SK-MEL-5 (cell line): ENCODE data around the gene MED31. TPM values are rescaled to one million over a fixed set of nuclear protein-coding genes. Genes with fewer than 3 reads are reported as not detected.
"Not testable (repeated sequence)": the region's sequence is repeated elsewhere in the genome, so short reads cannot be mapped to it uniquely, and the experiment has no call there.

ENCODE experiments used
- DNase-seq: peaks from one replicate; pipeline ENCODE4 v3.0.0-alpha.2; 2016; ENCODE audit warnings: low read depth, low spot score
- in situ Hi-C: cut with HindIII; loops from 2 replicates; pipeline ENCODE4 v1.10.0; 2016; ENCODE audit warnings: low sequenced_read_pairs, high pct_unique_total_duplicates, low pct_unique_long_range_greater_than_20kb
- polyA plus RNA-seq, 2 experiments: library from polyadenylated mRNA; depleted of rRNA; stranded (reverse); fragments of >200 nt; gene quantifications; 2 replicates each; pipeline ENCODE4 v1.2.3, GENCODE V29; 2015
- total RNA-seq: library from RNA; depleted of rRNA; stranded (reverse); fragments of >200 nt; shearing (Covaris generic); gene quantifications from 2 replicates; pipeline ENCODE4 v1.2.3, GENCODE V29; 2014; rRNA removed

MED31 gene
- total RNA-seq, result 29.2 and 36.0 TPM in 2 replicates
- 6.2 and 6.6 TPM in 2 replicates for polyA plus RNA-seq (2015; cell fraction: cytosol; rRNA removed)
- 22.8 and 26.6 TPM in 2 replicates for polyA plus RNA-seq (2015; cell fraction: nucleus; rRNA removed)

- peak; percentile 94 for DNase-seq
- in situ Hi-C loops, result no loop called here
Observed at GRCh38 chr17:6651354-6651918, at the start of gene MED31, which contains the start of gene C17orf100. TSS of gene MED31 (minus strand) at chr17:6651605. CDS start at chr17:6651528, 77 bp downstream. TSS of gene C17orf100 (plus strand) at chr17:6651762. CDS start at chr17:6651914, 152 bp downstream.

GRCh38 chr17:6700948-6701307 lies 49.5 kb upstream of the MED31 start:
- DNase-seq, result no peak
- in situ Hi-C loops, result no loop called here

GRCh38 chr17:6699997-6700947 lies 48.9 kb upstream of the MED31 start:
- in situ Hi-C loops, result no loop called here
- DNase-seq, result no peak

GRCh38 chr17:6698004-6698403 lies 46.6 kb upstream of the MED31 start:
- in situ Hi-C loops, result no loop called here
- DNase-seq, result no peak

GRCh38 chr17:6696906-6697305 lies 45.5 kb upstream of the MED31 start:
- in situ Hi-C loops, result no loop called here
- DNase-seq, result no peak

GRCh38 chr17:6695565-6695964 lies 44.2 kb upstream of the MED31 start:
- in situ Hi-C loops, result no loop called here
- no peak for DNase-seq

- in situ Hi-C loops, result no loop called here
Observed at GRCh38 chr17:6695051-6695450, 43.6 kb upstream of the MED31 start.

GRCh38 chr17:6691958-6692357 lies 40.6 kb upstream of the MED31 start:
- DNase-seq, in situ Hi-C loops: not testable (repeated sequence)

More at GRCh38 chr17:6695051-6695450, 43.6 kb upstream of the MED31 start:
- DNase-seq, result no peak

- in situ Hi-C loops, result no loop called here
- DNase-seq, result no peak
Observed at GRCh38 chr17:6691546-6691945, 40.1 kb upstream of the MED31 start.

- in situ Hi-C loops, result no loop called here
- no peak for DNase-seq
Observed at GRCh38 chr17:6690641-6691040, 39.2 kb upstream of the MED31 start.

- DNase-seq, result no peak
- in situ Hi-C loops, result no loop called here
Observed at GRCh38 chr17:6688944-6689343, 37.5 kb upstream of the MED31 start.

- no peak for DNase-seq
- in situ Hi-C loops, result no loop called here
Observed at GRCh38 chr17:6686026-6686425, 34.6 kb upstream of the MED31 start.

- in situ Hi-C loops, result no loop called here
- no peak for DNase-seq
Observed at GRCh38 chr17:6684881-6685767, 33.7 kb upstream of the MED31 start.

GRCh38 chr17:6684460-6684783 lies 33.0 kb upstream of the MED31 start:
- no peak for DNase-seq
- in situ Hi-C loops, result no loop called here

GRCh38 chr17:6683730-6684459 lies 32.5 kb upstream of the MED31 start:
- in situ Hi-C loops, result no loop called here
- DNase-seq, result no peak

GRCh38 chr17:6683081-6683684 lies 31.8 kb upstream of the MED31 start:
- in situ Hi-C loops, result no loop called here
- DNase-seq, result no peak

- in situ Hi-C loops, result no loop called here
- DNase-seq, result no peak
Observed at GRCh38 chr17:6682339-6682738, 30.9 kb upstream of the MED31 start.
